NCI-H2107 treated with DMSO at 0.1 percent for 48 hours (cell line): ENCODE measurements around the gene NFIB.

Source experiments
- DNase-seq: peaks from one replicate; lab custom pipeline; 2025; ENCODE audit not compliant: unreplicated experiment; lab: John Stamatoyannopoulos, UW

The NFIB gene

GRCh38 chr9:14321517-14322130 is 7.7 kb upstream of the NFIB start:
- DNase-seq: no peak

- DNase-seq: peak; percentile 65
Observed at GRCh38 chr9:14320271-14321181, 6.6 kb upstream of the NFIB start.

- no peak for DNase-seq
Observed at GRCh38 chr9:14318934-14319580, 5.1 kb upstream of the NFIB start.

- DNase-seq: no peak
Observed at GRCh38 chr9:14318361-14318760, 4.4 kb upstream of the NFIB start.

- DNase-seq: no peak
Observed at GRCh38 chr9:14317667-14318320, 3.9 kb upstream of the NFIB start.

- no peak for DNase-seq
Observed at GRCh38 chr9:14316602-14317300, 2.8 kb upstream of the NFIB start.

- DNase-seq: no peak
Observed at GRCh38 chr9:14315875-14316601, 2.1 kb upstream of the NFIB start.

GRCh38 chr9:14314929-14315874 is 1.3 kb upstream of the NFIB start:
- DNase-seq: peak; percentile 46

- peak; percentile 61 for DNase-seq
Observed at GRCh38 chr9:14314424-14314928, 535 bp upstream of the NFIB start.

- no peak for DNase-seq
Observed at GRCh38 chr9:14313378-14313940, 482 bp downstream of the NFIB start.

GRCh38 chr9:14312719-14313377 is 1.1 kb downstream of the NFIB start:
- DNase-seq: no peak

- peak; percentile 53 for DNase-seq
Observed at GRCh38 chr9:14311956-14312685, 1.8 kb downstream of the NFIB start.

- no peak for DNase-seq
Observed at GRCh38 chr9:14311171-14311949, 2.6 kb downstream of the NFIB start.

- DNase-seq: no peak
Observed at GRCh38 chr9:14310311-14310710, 3.6 kb downstream of the NFIB start.

- peak; percentile 34 for DNase-seq
Observed at GRCh38 chr9:14309403-14309802, 4.5 kb downstream of the NFIB start.

- DNase-seq: no peak
Observed at GRCh38 chr9:14308853-14309145, 5.1 kb downstream of the NFIB start.
